PC-3 (cell line): ENCODE data around the gene FBXW10B. TPM values are rescaled to one million over a fixed set of nuclear protein-coding genes. Genes with fewer than 3 reads are reported as not detected.
"Not testable (repeated sequence)": the region's sequence is repeated elsewhere in the genome, so short reads cannot be mapped to it uniquely, and the experiment has no call there.

Experiments used
- ATAC-seq: fragments of 200-7000 bp; cut with Tn5 transposase; 2 replicates; pipeline ENCODE4 v1.9.1; 2020; ENCODE audit warnings: mild to moderate bottlenecking, moderate library complexity
- Bru-seq: library from RNA; stranded (reverse); fragments of 400-500 nt; gene quantifications from one replicate; lab custom pipeline; 2021; lab: Mats Ljungman, UMichigan
- BruChase-seq, 2 experiments: library from RNA; stranded (reverse); fragments of 400-500 nt; gene quantifications; one replicate each; lab custom pipeline; 2021; lab: Mats Ljungman, UMichigan
- BruUV-seq: library from RNA; stranded (reverse); fragments of 400-500 nt; replicated peaks from 2 replicates; lab custom pipeline; 2021; lab: Mats Ljungman, UMichigan
- CTCF ChIA-PET: fragments of 300-600 bp; sonication (Branson Sonifier 250); formaldehyde crosslinking; loops from one replicate; lab custom pipeline; 2022; ENCODE audit warnings: antibody characterized with exemption; lab: Charles Lee
- POLR2A ChIA-PET: fragments of 300-600 bp; sonication (Branson Sonifier 250); formaldehyde crosslinking; loops from one replicate; lab custom pipeline; 2022; ENCODE audit warnings: antibody characterized with exemption; ENCODE audit not compliant: unreplicated experiment; lab: Charles Lee
- DNase-seq: peaks from one replicate; pipeline ENCODE4 v3.0.0-alpha.2; 2015
- H2AFZ ChIP-seq: fragments of 300-600 bp; sonication (generic); 2 replicates; pipeline ENCODE4 v1.6.0; 2016; ENCODE audit warnings: antibody characterized with exemption, low read length
- H3F3A ChIP-seq: fragments of 300-600 bp; sonication (generic); one replicate; pipeline ENCODE4 v1.6.0; 2017; ENCODE audit warnings: antibody characterized with exemption, low read length, control low read depth, mild to moderate bottlenecking; ENCODE audit not compliant: unreplicated experiment
- H3K27ac ChIP-seq: fragments of 300-600 bp; sonication (generic); 2 replicates; pipeline ENCODE4 v1.5.1; 2016; ENCODE audit warnings: mild to moderate bottlenecking, low read length
- H3K27me3 ChIP-seq: fragments of 300-600 bp; sonication (generic); 2 replicates; pipeline ENCODE4 v1.6.1; 2016; ENCODE audit warnings: low read length, mixed read lengths
- H3K36me3 ChIP-seq: fragments of 300-600 bp; sonication (generic); 2 replicates; pipeline ENCODE4 v1.6.1; 2016; ENCODE audit warnings: low read depth, mixed run types, low read length, mixed read lengths
- H3K4me1 ChIP-seq: fragments of 300-600 bp; sonication (generic); 2 replicates; pipeline ENCODE4 v1.5.1; 2016; ENCODE audit warnings: low read length; ENCODE audit not compliant: insufficient read depth
- H3K4me2 ChIP-seq: fragments of 300-600 bp; sonication (generic); 2 replicates; pipeline ENCODE4 v1.6.0; 2016; ENCODE audit warnings: low read length
- H3K4me3 ChIP-seq: fragments of 300-600 bp; sonication (generic); 2 replicates; pipeline ENCODE4 v1.5.1; 2016; ENCODE audit warnings: mild to moderate bottlenecking, low read length, mixed read lengths
- H3K79me2 ChIP-seq: fragments of 300-600 bp; sonication (generic); 2 replicates; pipeline ENCODE4 v1.6.1; 2017; ENCODE audit warnings: low read length, mixed read lengths
- H3K9ac ChIP-seq: fragments of 300-600 bp; sonication (generic); 2 replicates; pipeline ENCODE4 v1.6.0; 2016; ENCODE audit warnings: mild to moderate bottlenecking, low read length
- H3K9me2 ChIP-seq: fragments of 300-600 bp; sonication (generic); replicated peaks from 2 replicates; pipeline ENCODE4 v1.6.1; 2016; ENCODE audit warnings: mixed run types, low read length, mixed read lengths
- H3K9me3 ChIP-seq: fragments of 300-600 bp; sonication (generic); 2 replicates; pipeline ENCODE4 v1.6.1; 2016; ENCODE audit warnings: low read length, mixed read lengths
- H4K20me1 ChIP-seq: fragments of 300-600 bp; sonication (generic); 2 replicates; pipeline ENCODE4 v1.6.1; 2016; ENCODE audit warnings: low read length, mixed read lengths
- EZH2 ChIP-seq: fragments of 300-600 bp; sonication (generic); IDR thresholded peaks from one replicate; pipeline ENCODE4 v1.6.1; 2017; ENCODE audit warnings: antibody characterized with exemption, mild to moderate bottlenecking, low read length; ENCODE audit not compliant: unreplicated experiment
- EZH2phosphoT487 ChIP-seq: fragments of 300-600 bp; sonication (generic); IDR thresholded peaks from 2 replicates; pipeline ENCODE4 v1.6.1; 2018; ENCODE audit warnings: mild to moderate bottlenecking, antibody characterized with exemption, low read length, borderline replicate concordance
- intact Hi-C: fragments of 100-400 bp; cut with micrococcal nuclease; formaldehyde crosslinking; loops from 2 replicates; pipeline ENCODE4 v1.9.0; 2023
- long read RNA-seq: library from polyadenylated mRNA; unstranded; transcript quantifications from one replicate; pipeline ENCODE4 v2.0.0, GENCODE V29; 2021; ENCODE audit not compliant: unreplicated experiment
- total RNA-seq: library from RNA; depleted of rRNA; stranded (reverse); fragments of >200 nt; gene quantifications from 2 replicates; pipeline ENCODE4 v1.2.3, GENCODE V29; 2014; rRNA removed
- TF ChIP-seq, protein P1 (sequence below): fragments of 300-600 bp; sonication (generic); conservative IDR thresholded peaks from 2 replicates; pipeline ENCODE4 v1.5.1; 2017; ENCODE audit warnings: antibody characterized with exemption, low read depth, mild to moderate bottlenecking, low read length

FBXW10B gene, protein sequence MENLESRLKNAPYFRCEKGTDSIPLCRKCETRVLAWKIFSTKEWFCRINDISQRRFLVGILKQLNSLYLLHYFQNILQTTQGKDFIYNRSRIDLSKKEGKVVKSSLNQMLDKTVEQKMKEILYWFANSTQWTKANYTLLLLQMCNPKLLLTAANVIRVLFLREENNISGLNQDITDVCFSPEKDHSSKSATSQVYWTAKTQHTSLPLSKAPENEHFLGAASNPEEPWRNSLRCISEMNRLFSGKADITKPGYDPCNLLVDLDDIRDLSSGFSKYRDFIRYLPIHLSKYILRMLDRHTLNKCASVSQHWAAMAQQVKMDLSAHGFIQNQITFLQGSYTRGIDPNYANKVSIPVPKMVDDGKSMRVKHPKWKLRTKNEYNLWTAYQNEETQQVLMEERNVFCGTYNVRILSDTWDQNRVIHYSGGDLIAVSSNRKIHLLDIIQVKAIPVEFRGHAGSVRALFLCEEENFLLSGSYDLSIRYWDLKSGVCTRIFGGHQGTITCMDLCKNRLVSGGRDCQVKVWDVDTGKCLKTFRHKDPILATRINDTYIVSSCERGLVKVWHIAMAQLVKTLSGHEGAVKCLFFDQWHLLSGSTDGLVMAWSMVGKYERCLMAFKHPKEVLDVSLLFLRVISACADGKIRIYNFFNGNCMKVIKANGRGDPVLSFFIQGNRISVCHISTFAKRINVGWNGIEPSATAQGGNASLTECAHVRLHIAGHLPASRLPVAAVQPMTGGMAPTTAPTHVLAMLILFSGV
- total RNA-seq (7.0 and 7.2 TPM in 2 replicates), Bru-seq, nascent RNA (percentile 22 among the genes with signal in this experiment), BruChase-seq, experiment 1, labeled RNA remaining after a 6-hour chase (percentile 49 among the genes with signal in this experiment), BruChase-seq, experiment 2, labeled RNA remaining after a 2-hour chase (percentile 34 among the genes with signal in this experiment)
- long read RNA-seq, result 0 reads

GRCh38 chr17:15619331-15620058, at the start of gene FBXW10B:
FBXW10B (minus strand) TSS chr17:15619704; CDS start chr17:15619512, 192 bp downstream.
- H3F3A ChIP-seq, intact Hi-C loops, H3K27me3 ChIP-seq, H3K9me3 ChIP-seq, H3K27ac ChIP-seq, H4K20me1 ChIP-seq, H2AFZ ChIP-seq, H3K9me2 ChIP-seq, DNase-seq, ATAC-seq, H3K79me2 ChIP-seq, H3K4me2 ChIP-seq, H3K36me3 ChIP-seq, POLR2A ChIA-PET, H3K9ac ChIP-seq, BruUV-seq, CTCF ChIA-PET, H3K4me1 ChIP-seq, H3K4me3 ChIP-seq: not testable (repeated sequence)

DNA sequence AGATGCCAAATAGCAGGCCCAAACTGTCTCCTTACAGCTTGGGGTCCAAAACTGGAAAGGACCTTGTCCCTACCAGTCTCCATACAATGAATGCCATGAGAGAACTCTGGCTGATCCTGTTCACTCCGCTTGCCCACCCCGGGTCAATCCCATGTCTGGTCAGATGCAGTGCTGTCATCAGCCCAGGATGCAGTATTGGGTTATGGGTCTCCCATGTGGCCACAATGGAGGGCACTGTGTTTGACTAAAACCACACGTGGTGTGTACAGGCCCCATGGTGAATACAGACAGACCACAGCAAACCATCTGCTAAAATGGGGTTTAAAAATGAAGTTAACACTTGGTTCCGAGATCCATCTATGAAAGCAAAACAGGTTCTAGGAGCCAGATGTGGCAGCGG, 44.2 kb upstream of the FBXW10B start:
- intact Hi-C loops, result no loop called here
- BruUV-seq, result no TSS peak
- POLR2A ChIA-PET, result no interaction called here
- H3K36me3 ChIP-seq, result peaks cover 14% of the 10 kb centered on the region
- no peak overlapping the region for H3K9ac ChIP-seq
- ATAC-seq (no peak), DNase-seq (no peak)
- H4K20me1 ChIP-seq, result no peaks in the 10 kb centered on the region
- H3K9me2 ChIP-seq, result no peaks in the 10 kb centered on the region
- H2AFZ ChIP-seq, result no peak overlapping the region
- no peaks in the 10 kb centered on the region for H3K27me3 ChIP-seq
- TF ChIP-seq EZH2phosphoT487 (no peak), EZH2 (no peak)
- TF ChIP-seq, protein P1, sequence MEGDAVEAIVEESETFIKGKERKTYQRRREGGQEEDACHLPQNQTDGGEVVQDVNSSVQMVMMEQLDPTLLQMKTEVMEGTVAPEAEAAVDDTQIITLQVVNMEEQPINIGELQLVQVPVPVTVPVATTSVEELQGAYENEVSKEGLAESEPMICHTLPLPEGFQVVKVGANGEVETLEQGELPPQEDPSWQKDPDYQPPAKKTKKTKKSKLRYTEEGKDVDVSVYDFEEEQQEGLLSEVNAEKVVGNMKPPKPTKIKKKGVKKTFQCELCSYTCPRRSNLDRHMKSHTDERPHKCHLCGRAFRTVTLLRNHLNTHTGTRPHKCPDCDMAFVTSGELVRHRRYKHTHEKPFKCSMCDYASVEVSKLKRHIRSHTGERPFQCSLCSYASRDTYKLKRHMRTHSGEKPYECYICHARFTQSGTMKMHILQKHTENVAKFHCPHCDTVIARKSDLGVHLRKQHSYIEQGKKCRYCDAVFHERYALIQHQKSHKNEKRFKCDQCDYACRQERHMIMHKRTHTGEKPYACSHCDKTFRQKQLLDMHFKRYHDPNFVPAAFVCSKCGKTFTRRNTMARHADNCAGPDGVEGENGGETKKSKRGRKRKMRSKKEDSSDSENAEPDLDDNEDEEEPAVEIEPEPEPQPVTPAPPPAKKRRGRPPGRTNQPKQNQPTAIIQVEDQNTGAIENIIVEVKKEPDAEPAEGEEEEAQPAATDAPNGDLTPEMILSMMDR, result no peak
- H3K27ac ChIP-seq, result no peak overlapping the region
- peaks cover 7% of the 10 kb centered on the region for H3F3A ChIP-seq
- no peak overlapping the region for H3K4me3 ChIP-seq
- no peaks in the 10 kb centered on the region for H3K79me2 ChIP-seq
- H3K4me1 ChIP-seq, result peaks cover 22% of the 10 kb centered on the region
- H3K9me3 ChIP-seq, result no peaks in the 10 kb centered on the region
- no peak overlapping the region for H3K4me2 ChIP-seq
- CTCF ChIA-PET, result no interaction called here

- Histone ChIP-seq H3K9me2 (no peaks in the 10 kb centered on the region), H3K9me3 (no peaks in the 10 kb centered on the region), H4K20me1 (no peaks in the 10 kb centered on the region), H3F3A (peaks cover 12% of the 10 kb centered on the region), H3K27ac (no peak overlapping the region), H2AFZ (no peak overlapping the region), H3K4me2 (no peak overlapping the region), H3K9ac (no peak overlapping the region), H3K4me1 (peaks cover 27% of the 10 kb centered on the region), H3K36me3 (peaks cover 14% of the 10 kb centered on the region), H3K4me3 (no peak overlapping the region), H3K79me2 (no peaks in the 10 kb centered on the region), H3K27me3 (no peaks in the 10 kb centered on the region)
- POLR2A ChIA-PET, result no interaction called here
- ATAC-seq (no peak), DNase-seq (no peak)
- CTCF ChIA-PET, result no interaction called here
- intact Hi-C loops, result no loop called here
- no TSS peak for BruUV-seq
- TF ChIP-seq EZH2 (no peak), EZH2phosphoT487 (no peak)
- TF ChIP-seq, protein P1, result no peak
These were observed 43.7 kb upstream of the FBXW10B start for GRCh38 chr17:15663176-15663575.
